Fibroblast of lung (primary cell): Measurements from ENCODE around the gene PAH. TPM values are rescaled to one million over a fixed set of nuclear protein-coding genes. Genes with fewer than 3 reads are reported as not detected.

Source experiments
- DNase-seq, 2 donors: peaks; one replicate each; pipeline versions ENCODE4 v3.0.0 to v3.0.0-alpha.2; 2010; ENCODE audit warnings: low read depth in 2 of 2
- H2AFZ ChIP-seq: 2 replicates; pipeline ENCODE4 v1.5.1; 2012; ENCODE audit warnings: low read length, control low read depth, inconsistent platforms
- H3K27ac ChIP-seq: 2 replicates; pipeline ENCODE4 v1.5.1; 2011; ENCODE audit warnings: low read length, control low read depth; ENCODE audit not compliant: insufficient read depth
- H3K27me3 ChIP-seq: 2 replicates; pipeline ENCODE4 v1.5.1; 2011; ENCODE audit warnings: mild to moderate bottlenecking, low read length; ENCODE audit not compliant: control insufficient read depth, insufficient read depth
- H3K36me3 ChIP-seq: 2 replicates; pipeline ENCODE4 v1.5.1; 2011; ENCODE audit warnings: low read length; ENCODE audit not compliant: control insufficient read depth, insufficient read depth
- H3K4me1 ChIP-seq: 2 replicates; pipeline ENCODE4 v1.5.1; 2011; ENCODE audit warnings: low read length; ENCODE audit not compliant: control insufficient read depth, insufficient read depth; ENCODE audit errors: extremely low read depth
- H3K4me2 ChIP-seq: 2 replicates; pipeline ENCODE4 v1.5.1; 2011; ENCODE audit warnings: low read length, control low read depth; ENCODE audit not compliant: insufficient read depth; ENCODE audit errors: extremely low read depth
- H3K4me3 ChIP-seq, 4 experiments: fragments of 200-600 bp in 1 of 4; sonication (generic) in 1 of 4; replicated peaks in 1 of 4; 2 replicates each; pipeline ENCODE4 v1.5.1; 2011 to 2016; ENCODE audit warnings: low read length in 4 of 4, low read depth in 3 of 4, mild to moderate bottlenecking in 3 of 4, control low read depth in 2 of 4, inconsistent platforms in 1 of 4, mixed read lengths in 1 of 4; ENCODE audit not compliant: insufficient read depth in 1 of 4; ENCODE audit errors: control extremely low read depth in 1 of 4
- H3K79me2 ChIP-seq: 2 replicates; pipeline ENCODE4 v1.5.1; 2012; ENCODE audit warnings: mild to moderate bottlenecking, low read length, inconsistent platforms; ENCODE audit not compliant: control insufficient read depth, insufficient read depth
- H3K9ac ChIP-seq: 2 replicates; pipeline ENCODE4 v1.5.1; 2011; ENCODE audit warnings: mild to moderate bottlenecking, low read length, control low read depth; ENCODE audit not compliant: insufficient read depth
- H3K9me3 ChIP-seq: 2 replicates; pipeline ENCODE4 v1.5.1; 2012; ENCODE audit warnings: low read depth, low read length; ENCODE audit not compliant: control insufficient read depth, insufficient read depth
- H4K20me1 ChIP-seq: 2 replicates; pipeline ENCODE4 v1.5.1; 2011; ENCODE audit warnings: low read length; ENCODE audit not compliant: control insufficient read depth, insufficient read depth; ENCODE audit errors: extremely low read depth
- CTCF ChIP-seq, 2 donors: IDR thresholded peaks in 1 of 2; conservative IDR thresholded peaks in 1 of 2; 1 replicate in 1 of 2; 2 replicates in 1 of 2; pipeline ENCODE4 v1.5.1; 2011 to 2012; ENCODE audit warnings: low read length in 2 of 2, control low read depth in 1 of 2, inconsistent platforms in 1 of 2, low read depth in 1 of 2, mild to moderate bottlenecking in 1 of 2
- EZH2 ChIP-seq: IDR thresholded peaks from 2 replicates; pipeline ENCODE4 v1.5.1; 2012; ENCODE audit warnings: low read length, control low read depth, mild to moderate bottlenecking; ENCODE audit errors: missing control alignments
- polyA plus RNA-seq, 2 donors: library from polyadenylated mRNA; depleted of rRNA in 1 of 2; stranded (reverse) in 1 of 2; unstranded in 1 of 2; fragments of >200 nt; gene quantifications; 2 replicates each; pipeline ENCODE4 v1.2.1, GENCODE V29; 2011 to 2012; ENCODE audit warnings: missing spikeins in 1 of 2
- total RNA-seq: library from RNA; depleted of rRNA; stranded (reverse); fragments of >200 nt; gene quantifications from 2 replicates; pipeline ENCODE4 v1.2.1, GENCODE V29; 2014

The PAH gene
- total and polyA plus RNA-seq, 2 donors (not counting 1 experiment from before 2014, with no cell fraction given): not detected

- Histone ChIP-seq H3K36me3 (no peaks in the 10 kb centered on the region), H3K27ac (no peak overlapping the region), H4K20me1 (no peaks in the 10 kb centered on the region), H3K4me1 (no peaks in the 10 kb centered on the region), H3K79me2 (no peaks in the 10 kb centered on the region), H3K4me3 (no peak overlapping the region), H3K9ac (no peak overlapping the region), H2AFZ (no peak overlapping the region), H3K9me3 (no peaks in the 10 kb centered on the region), H3K4me2 (no peak overlapping the region), H3K27me3 (no peaks in the 10 kb centered on the region)
- TF ChIP-seq EZH2 (no peak), CTCF (conservative IDR thresholded peaks at IDR 0.05 in 1 of 2, IDR thresholded peaks at IDR 0.05 in 1 of 2; ENCODE audit: low read depth in 1 of 2, low read length in 2 of 2) (no peak)
- no peak for DNase-seq
Observed at GRCh38 chr12:102964872-102965271, 47.8 kb upstream of the PAH start.

GRCh38 chr12:102963796-102964195, 46.8 kb upstream of the PAH start:
- Histone ChIP-seq H3K4me1 (no peaks in the 10 kb centered on the region), H3K79me2 (no peaks in the 10 kb centered on the region), H4K20me1 (no peaks in the 10 kb centered on the region), H3K9me3 (no peaks in the 10 kb centered on the region), H2AFZ (no peak overlapping the region), H3K36me3 (no peaks in the 10 kb centered on the region), H3K4me2 (no peak overlapping the region), H3K27me3 (peaks cover 8% of the 10 kb centered on the region), H3K9ac (no peak overlapping the region), H3K27ac (no peak overlapping the region), H3K4me3 (no peak overlapping the region)
- no peak for DNase-seq
- TF ChIP-seq CTCF (conservative IDR thresholded peaks at IDR 0.05 in 1 of 2, IDR thresholded peaks at IDR 0.05 in 1 of 2; ENCODE audit: low read depth in 1 of 2, low read length in 2 of 2): no peak
- no peak for TF ChIP-seq EZH2

- H3K4me1 ChIP-seq: no peaks in the 10 kb centered on the region
- H3K79me2 ChIP-seq: no peaks in the 10 kb centered on the region
- TF ChIP-seq EZH2: no peak
- no peak for TF ChIP-seq CTCF (conservative IDR thresholded peaks at IDR 0.05 in 1 of 2, IDR thresholded peaks at IDR 0.05 in 1 of 2; ENCODE audit: low read depth in 1 of 2, low read length in 2 of 2)
- peaks cover 12% of the 10 kb centered on the region for H3K27me3 ChIP-seq
- DNase-seq: no peak
- no peaks in the 10 kb centered on the region for H3K36me3 ChIP-seq
- no peak overlapping the region for H3K4me3 ChIP-seq
- no peak overlapping the region for H3K9ac ChIP-seq
- no peaks in the 10 kb centered on the region for H4K20me1 ChIP-seq
- H2AFZ ChIP-seq: no peak overlapping the region
- H3K27ac ChIP-seq: no peak overlapping the region
- H3K4me2 ChIP-seq: no peak overlapping the region
- H3K9me3 ChIP-seq: no peaks in the 10 kb centered on the region
Observed at GRCh38 chr12:102962986-102963385, 45.9 kb upstream of the PAH start.
